Neural cell (in vitro differentiated cells): ENCODE data around the gene FSIP1. TPM values are rescaled to one million over a fixed set of nuclear protein-coding genes. Genes with fewer than 3 reads are reported as not detected.

Source experiments
- H2AFZ ChIP-seq: fragments of 200-600, 300-800 bp; sonication (generic), shearing (Covaris generic); 2 replicates; pipeline ENCODE4 v1.6.0; 2014; ENCODE audit warnings: low read depth, mild to moderate bottlenecking, antibody characterized with exemption, low read length, moderate library complexity
- H3F3A ChIP-seq: fragments of 200-600 bp; shearing (Covaris generic); 2 replicates; pipeline ENCODE4 v1.6.1; 2016; ENCODE audit warnings: mild to moderate bottlenecking, moderate library complexity, mixed read lengths, antibody characterized with exemption, low read length; ENCODE audit not compliant: insufficient read depth, poor library complexity, severe bottlenecking
- H3K27ac ChIP-seq: fragments of 200-600, 300-800 bp; sonication (generic), shearing (Covaris generic); 2 replicates; pipeline ENCODE4 v1.5.1; 2014; ENCODE audit warnings: mild to moderate bottlenecking, low read length, moderate library complexity
- H3K27me3 ChIP-seq: fragments of 300-800, 200-600 bp; sonication (generic), shearing (Covaris generic); 2 replicates; pipeline ENCODE4 v1.6.0; 2014; ENCODE audit warnings: mild to moderate bottlenecking, low read depth, low read length, moderate library complexity; ENCODE audit not compliant: insufficient read depth
- H3K36me3 ChIP-seq: fragments of 300-800, 200-600 bp; sonication (generic), shearing (Covaris generic); 2 replicates; pipeline ENCODE4 v1.5.1; 2014; ENCODE audit warnings: mild to moderate bottlenecking, antibody characterized with exemption, low read length, moderate library complexity; ENCODE audit not compliant: insufficient read depth
- H3K4me2 ChIP-seq: fragments of 300-800, 200-600 bp; sonication (generic), shearing (Covaris generic); 2 replicates; pipeline ENCODE4 v1.6.0; 2014; ENCODE audit warnings: mild to moderate bottlenecking, low read length
- H3K4me3 ChIP-seq: fragments of 300-800, 200-600 bp; sonication (generic), shearing (Covaris generic); 2 replicates; pipeline ENCODE4 v1.5.1; 2014; ENCODE audit warnings: mild to moderate bottlenecking, low read length, moderate library complexity
- H3K79me2 ChIP-seq: fragments of 200-600 bp; shearing (Covaris generic); replicated peaks from 2 replicates; pipeline ENCODE4 v1.6.0; 2014; ENCODE audit warnings: mild to moderate bottlenecking, low read length, moderate library complexity; ENCODE audit not compliant: insufficient read depth
- H3K9ac ChIP-seq: fragments of 300-800, 200-600 bp; sonication (generic), shearing (Covaris generic); 2 replicates; pipeline ENCODE4 v1.6.1; 2016; ENCODE audit warnings: mild to moderate bottlenecking, low read length, mixed read lengths
- H3K9me2 ChIP-seq: fragments of 200-600 bp; shearing (Covaris generic); 2 replicates; pipeline ENCODE4 v1.6.1; 2016; ENCODE audit warnings: mild to moderate bottlenecking, low read length, mixed read lengths; ENCODE audit not compliant: insufficient read depth
- H3K9me3 ChIP-seq: fragments of 200-600, 300-800 bp; sonication (generic), shearing (Covaris generic); 2 replicates; pipeline ENCODE4 v1.6.1; 2016; ENCODE audit warnings: mild to moderate bottlenecking, mixed run types, low read length, moderate library complexity, mixed read lengths
- H4K20me1 ChIP-seq: fragments of 200-600 bp; shearing (Covaris generic); 2 replicates; pipeline ENCODE4 v1.6.1; 2016; ENCODE audit warnings: mild to moderate bottlenecking, mixed run types; ENCODE audit not compliant: insufficient read depth
- CTCF ChIP-seq: fragments of 450-650 bp; IDR thresholded peaks from 2 replicates; pipeline ENCODE4 v1.5.1; 2014; ENCODE audit warnings: antibody characterized with exemption, mild to moderate bottlenecking, moderate library complexity; ENCODE audit not compliant: poor library complexity, severe bottlenecking
- EP300 ChIP-seq: fragments of 450-650 bp; conservative IDR thresholded peaks from 2 replicates; pipeline ENCODE4 v1.6.1; 2014; ENCODE audit warnings: antibody characterized with exemption, mild to moderate bottlenecking, moderate library complexity; ENCODE audit not compliant: poor library complexity, severe bottlenecking
- EZH2 ChIP-seq: fragments of 200-600, 300-800 bp; shearing (Covaris generic), sonication (generic); IDR thresholded peaks from 2 replicates; pipeline ENCODE4 v1.6.1; 2014; ENCODE audit warnings: antibody characterized with exemption, low read length, borderline replicate concordance, mild to moderate bottlenecking; ENCODE audit not compliant: insufficient read depth, poor library complexity, severe bottlenecking
- MXI1 ChIP-seq: fragments of 450-650 bp; conservative IDR thresholded peaks from 2 replicates; pipeline ENCODE4 v1.6.1; 2014; ENCODE audit warnings: antibody characterized with exemption, mild to moderate bottlenecking; ENCODE audit not compliant: poor library complexity, severe bottlenecking
- POLR2AphosphoS5 ChIP-seq: IDR thresholded peaks from 2 replicates; pipeline ENCODE4 v1.6.1; 2012
- RAD21 ChIP-seq: fragments of 450-650 bp; conservative IDR thresholded peaks from 2 replicates; pipeline ENCODE4 v1.6.1; 2014; ENCODE audit warnings: antibody characterized with exemption, mild to moderate bottlenecking, moderate library complexity
- REST ChIP-seq: IDR thresholded peaks from 2 replicates; pipeline ENCODE4 v1.6.1; 2012; ENCODE audit warnings: borderline replicate concordance
- SMC3 ChIP-seq: fragments of 450-650 bp; conservative IDR thresholded peaks from 2 replicates; pipeline ENCODE4 v1.6.1; 2014; ENCODE audit warnings: antibody characterized with exemption, mild to moderate bottlenecking, moderate library complexity; ENCODE audit not compliant: poor library complexity
- TAF1 ChIP-seq: IDR thresholded peaks from 2 replicates; pipeline ENCODE4 v1.6.1; 2012; ENCODE audit warnings: low read depth
- polyA plus RNA-seq: library from polyadenylated mRNA; depleted of rRNA; stranded (reverse); fragments of >200 nt; gene quantifications from 2 replicates; pipeline ENCODE4 v1.2.3, GENCODE V29; 2014

The FSIP1 gene
- polyA plus RNA-seq, 1 donor from 2014 or later, result 3.8 TPM

- Histone ChIP-seq H3K9ac (no peak overlapping the region), H2AFZ (no peak overlapping the region), H3K4me2 (no peak overlapping the region), H3K9me3 (no peaks in the 10 kb centered on the region), H3K9me2 (no peaks in the 10 kb centered on the region), H4K20me1 (no peaks in the 10 kb centered on the region), H3K27ac (no peak overlapping the region), H3K27me3 (no peaks in the 10 kb centered on the region), H3K79me2 (no peaks in the 10 kb centered on the region), H3K4me3 (no peak overlapping the region), H3F3A (no peaks in the 10 kb centered on the region), H3K36me3 (no peaks in the 10 kb centered on the region)
- TF ChIP-seq MXI1 (no peak), CTCF (no peak), RAD21 (no peak), REST (no peak), TAF1 (no peak), SMC3 (no peak), POLR2AphosphoS5 (no peak), EZH2 (no peak)
These were observed 193.3 kb downstream of the FSIP1 start for GRCh38 chr15:39589193-39589814.

- Histone ChIP-seq H3K9me3 (no peaks in the 10 kb centered on the region), H3F3A (no peaks in the 10 kb centered on the region), H4K20me1 (no peaks in the 10 kb centered on the region), H2AFZ (no peak overlapping the region), H3K9ac (no peak overlapping the region), H3K36me3 (no peaks in the 10 kb centered on the region), H3K4me3 (no peak overlapping the region), H3K27ac (no peak overlapping the region), H3K4me2 (no peak overlapping the region), H3K79me2 (no peaks in the 10 kb centered on the region), H3K27me3 (no peaks in the 10 kb centered on the region), H3K9me2 (no peaks in the 10 kb centered on the region)
- TF ChIP-seq EP300 (no peak), TAF1 (no peak), MXI1 (no peak), SMC3 (no peak), REST (no peak), EZH2 (no peak), POLR2AphosphoS5 (no peak), RAD21 (no peak), CTCF (no peak)
These were observed 194.0 kb downstream of the FSIP1 start for GRCh38 chr15:39588531-39589192.
